ENCODE measurements around the gene ATOX1. TPM values are rescaled to one million over a fixed set of nuclear protein-coding genes. Genes with fewer than 3 reads are reported as not detected.
"Not testable (repeated sequence)": the region's sequence is repeated elsewhere in the genome, so short reads cannot be mapped to it uniquely, and the experiment has no call there.

Gene ATOX1
- total RNA-seq, 4 donors from 2014 or later, result 59.0 to 185 (median 92.1) TPM

DNA sequence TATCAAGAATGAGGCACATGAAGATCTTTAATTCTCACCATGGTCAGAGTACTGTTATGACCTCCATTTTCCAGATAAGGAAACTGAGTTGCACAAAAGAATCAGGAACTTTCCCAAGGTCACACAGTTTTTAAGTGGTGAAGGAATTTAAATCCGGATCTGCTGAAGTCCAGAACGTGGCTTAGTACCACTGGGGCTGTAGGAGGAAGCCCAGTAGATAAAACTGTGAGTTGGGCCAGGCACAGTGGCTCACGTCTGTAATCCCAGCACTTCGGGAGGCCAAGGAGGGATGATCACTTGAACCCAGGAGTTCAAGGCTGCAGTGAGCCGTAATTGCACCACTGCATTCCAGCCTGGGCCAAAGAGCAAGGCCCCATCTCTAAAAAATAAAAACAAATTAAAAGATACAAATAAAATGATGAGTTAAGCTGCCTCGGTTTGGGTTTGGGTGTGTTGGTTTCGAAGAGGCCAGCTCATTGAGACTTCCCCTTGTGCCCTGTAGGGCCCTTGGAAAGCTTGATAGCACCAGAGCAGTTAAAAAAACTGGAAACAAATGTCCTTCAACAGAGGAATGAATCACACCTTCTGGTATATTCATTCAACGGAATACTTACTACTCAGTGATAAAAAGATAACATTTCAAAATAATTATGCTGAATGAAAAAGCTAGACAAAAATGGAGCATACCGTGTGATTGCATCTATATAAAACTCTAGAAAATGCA lies 20.1 kb downstream of the ATOX1 start:
- H3K4me1 ChIP-seq, result peaks cover 28% of the 10 kb centered on the region
- TF ChIP-seq POLR2AphosphoS5 (IDR thresholded peaks at IDR 0.05) (no peak), EP300 (IDR thresholded peaks at IDR 0.05) (no peak)
- no peaks in the 10 kb centered on the region for H3K27me3 ChIP-seq
- H3K27ac ChIP-seq, result peak overlapping the region; percentile 18
- no peak overlapping the region for H3K4me3 ChIP-seq
- H3K9me3 ChIP-seq, result no peaks in the 10 kb centered on the region
- no peak for DNase-seq (ENCODE audit: low spot score in 2 of 2)
- peaks cover 4% of the 10 kb centered on the region for H3K36me3 ChIP-seq
- 64% methylated on average over 9 of the region's 9 CpGs for WGBS

DNA sequence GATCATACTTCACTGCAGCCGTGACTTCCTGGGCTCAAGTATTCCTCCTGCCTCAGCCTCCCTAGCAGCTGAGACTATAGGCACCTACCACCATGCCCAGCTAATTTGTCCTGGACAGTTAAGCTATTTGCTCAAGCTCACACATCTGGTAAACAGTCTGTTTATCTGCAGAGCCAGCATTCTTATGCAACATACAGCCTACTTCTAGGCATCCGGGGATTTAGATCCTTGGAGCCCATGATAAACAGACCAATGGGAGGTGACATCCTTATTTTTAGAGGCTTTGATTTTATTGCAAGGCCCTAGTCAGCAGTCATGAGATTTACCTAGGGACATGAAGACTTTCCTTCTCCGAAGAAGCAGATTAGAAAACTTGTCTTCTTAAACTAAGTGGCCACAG lies 21.0 kb downstream of the ATOX1 start:
- Histone ChIP-seq H3K36me3 (no peaks in the 10 kb centered on the region), H3K27me3 (no peaks in the 10 kb centered on the region), H3K27ac (no peak overlapping the region), H3K4me3 (no peak overlapping the region), H3K9me3 (no peaks in the 10 kb centered on the region), H3K4me1 (peaks cover 28% of the 10 kb centered on the region)
- no peak for TF ChIP-seq EP300 (IDR thresholded peaks at IDR 0.05)
- no peak for DNase-seq (ENCODE audit: low spot score in 2 of 2)
- WGBS, result 76% methylated on average over 3 of the region's 3 CpGs

GRCh38 chr5:151735646-151736045 lies 22.8 kb downstream of the ATOX1 start:
- 90% methylated on average over 1 of the region's 1 CpG for WGBS
- no peak overlapping the region for H3K4me3 ChIP-seq

DNA sequence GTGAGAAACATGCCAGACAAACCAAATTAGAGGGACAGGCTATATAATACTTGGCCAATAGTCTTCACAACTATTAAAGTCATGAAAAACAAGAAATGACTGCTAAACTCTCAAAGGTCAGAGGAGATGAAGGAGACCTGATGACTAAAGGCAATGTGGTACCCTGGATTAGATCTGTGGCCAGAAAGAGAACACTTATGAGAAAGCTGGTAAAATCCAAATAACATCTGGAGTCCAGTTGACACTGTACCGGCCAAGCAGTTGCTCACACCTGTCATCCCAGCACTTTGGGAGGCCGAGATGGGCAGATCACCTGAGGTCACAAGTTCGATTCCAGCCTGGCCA lies 24.4 kb downstream of the ATOX1 start:
- Histone ChIP-seq H3K36me3 (no peaks in the 10 kb centered on the region), H3K27ac (no peak overlapping the region), H3K9me3 (no peaks in the 10 kb centered on the region), H3K4me3 (no peak overlapping the region), H3K27me3 (no peaks in the 10 kb centered on the region), H3K4me1 (peaks cover 10% of the 10 kb centered on the region)
- DNase-seq (ENCODE audit: low spot score in 2 of 2), result no peak
- no peak for TF ChIP-seq EP300 (IDR thresholded peaks at IDR 0.05)
- TF ChIP-seq, protein P1, sequence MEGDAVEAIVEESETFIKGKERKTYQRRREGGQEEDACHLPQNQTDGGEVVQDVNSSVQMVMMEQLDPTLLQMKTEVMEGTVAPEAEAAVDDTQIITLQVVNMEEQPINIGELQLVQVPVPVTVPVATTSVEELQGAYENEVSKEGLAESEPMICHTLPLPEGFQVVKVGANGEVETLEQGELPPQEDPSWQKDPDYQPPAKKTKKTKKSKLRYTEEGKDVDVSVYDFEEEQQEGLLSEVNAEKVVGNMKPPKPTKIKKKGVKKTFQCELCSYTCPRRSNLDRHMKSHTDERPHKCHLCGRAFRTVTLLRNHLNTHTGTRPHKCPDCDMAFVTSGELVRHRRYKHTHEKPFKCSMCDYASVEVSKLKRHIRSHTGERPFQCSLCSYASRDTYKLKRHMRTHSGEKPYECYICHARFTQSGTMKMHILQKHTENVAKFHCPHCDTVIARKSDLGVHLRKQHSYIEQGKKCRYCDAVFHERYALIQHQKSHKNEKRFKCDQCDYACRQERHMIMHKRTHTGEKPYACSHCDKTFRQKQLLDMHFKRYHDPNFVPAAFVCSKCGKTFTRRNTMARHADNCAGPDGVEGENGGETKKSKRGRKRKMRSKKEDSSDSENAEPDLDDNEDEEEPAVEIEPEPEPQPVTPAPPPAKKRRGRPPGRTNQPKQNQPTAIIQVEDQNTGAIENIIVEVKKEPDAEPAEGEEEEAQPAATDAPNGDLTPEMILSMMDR (IDR thresholded peaks at IDR 0.05), result no peak
- no peak for TF ChIP-seq POLR2A (IDR thresholded peaks at IDR 0.05)
- TF ChIP-seq POLR2AphosphoS5 (IDR thresholded peaks at IDR 0.05), result no peak
- 96% methylated on average over 3 of the region's 3 CpGs for WGBS

More at GRCh38 chr5:151735646-151736045, 22.8 kb downstream of the ATOX1 start:
- TF ChIP-seq EP300 (IDR thresholded peaks at IDR 0.05) (no peak), POLR2A (IDR thresholded peaks at IDR 0.05) (no peak), POLR2AphosphoS5 (IDR thresholded peaks at IDR 0.05) (no peak)
- TF ChIP-seq, protein P1 (IDR thresholded peaks at IDR 0.05), result no peak
- Histone ChIP-seq H3K27ac (no peak overlapping the region), H3K27me3 (no peaks in the 10 kb centered on the region), H3K9me3 (no peaks in the 10 kb centered on the region), H3K4me1 (peaks cover 21% of the 10 kb centered on the region), H3K36me3 (no peaks in the 10 kb centered on the region)
- DNase-seq (ENCODE audit: low spot score in 2 of 2), result no peak

DNA sequence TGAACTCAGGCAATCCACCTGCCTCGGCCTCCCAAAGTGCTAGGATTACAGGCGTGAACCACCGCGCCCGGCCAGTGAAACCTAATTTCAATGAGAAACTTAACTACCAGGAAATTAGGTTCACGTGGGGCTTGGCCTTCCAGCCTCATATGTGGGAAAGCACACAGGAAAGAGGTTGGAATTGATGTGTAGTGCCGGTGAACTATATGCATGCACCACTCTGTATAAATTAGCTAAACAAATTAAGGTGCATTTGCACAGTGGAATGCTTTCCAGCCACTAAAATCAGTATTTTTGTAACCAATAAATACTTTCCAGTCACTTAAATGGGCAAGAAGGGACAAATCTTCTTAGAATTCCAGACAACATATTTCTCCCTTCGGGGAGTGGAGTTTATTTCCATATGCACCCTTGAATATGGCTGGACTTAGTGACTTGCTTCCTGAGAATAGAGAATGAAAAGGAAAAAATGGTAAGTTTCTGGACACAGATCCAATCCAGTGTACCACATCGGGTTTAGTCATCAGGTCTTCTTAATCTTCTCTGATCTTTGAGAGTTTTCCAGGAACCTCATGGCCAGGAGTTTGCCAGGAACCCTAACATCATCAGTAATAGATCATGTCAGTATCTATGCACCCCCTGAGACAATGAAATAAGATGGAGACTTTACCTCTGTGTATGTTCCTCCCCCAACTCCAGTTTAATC lies 24.9 kb downstream of the ATOX1 start:
- WGBS, result 89% methylated on average over 9 of the region's 9 CpGs
- H3K27me3 ChIP-seq, result no peaks in the 10 kb centered on the region
- H3K27ac ChIP-seq, result no peak overlapping the region
- no peak for DNase-seq (ENCODE audit: low spot score in 2 of 2)
- peaks cover 9% of the 10 kb centered on the region for H3K4me1 ChIP-seq
- TF ChIP-seq EP300 (IDR thresholded peaks at IDR 0.05) (no peak), POLR2A (IDR thresholded peaks at IDR 0.05) (no peak), POLR2AphosphoS5 (IDR thresholded peaks at IDR 0.05) (no peak)
- TF ChIP-seq, protein P1 (IDR thresholded peaks at IDR 0.05), result no peak
- H3K4me3 ChIP-seq, result no peak overlapping the region
- no peaks in the 10 kb centered on the region for H3K36me3 ChIP-seq
- H3K9me3 ChIP-seq, result no peaks in the 10 kb centered on the region

- TF ChIP-seq EP300 (IDR thresholded peaks at IDR 0.05) (no peak), POLR2AphosphoS5 (IDR thresholded peaks at IDR 0.05) (no peak), POLR2A (IDR thresholded peaks at IDR 0.05) (no peak)
- TF ChIP-seq, protein P1 (IDR thresholded peaks at IDR 0.05), result no peak
- H3K9me3 ChIP-seq, result no peaks in the 10 kb centered on the region
- H3K27ac ChIP-seq, result no peak overlapping the region
- 96% methylated on average over 7 of the region's 7 CpGs for WGBS
- no peak overlapping the region for H3K4me3 ChIP-seq
- H3K36me3 ChIP-seq, result no peaks in the 10 kb centered on the region
- no peak for DNase-seq (ENCODE audit: low spot score in 2 of 2)
- H3K27me3 ChIP-seq, result no peaks in the 10 kb centered on the region
- no peaks in the 10 kb centered on the region for H3K4me1 ChIP-seq
Observed at GRCh38 chr5:151730381-151730780, 28.1 kb downstream of the ATOX1 start.

DNA sequence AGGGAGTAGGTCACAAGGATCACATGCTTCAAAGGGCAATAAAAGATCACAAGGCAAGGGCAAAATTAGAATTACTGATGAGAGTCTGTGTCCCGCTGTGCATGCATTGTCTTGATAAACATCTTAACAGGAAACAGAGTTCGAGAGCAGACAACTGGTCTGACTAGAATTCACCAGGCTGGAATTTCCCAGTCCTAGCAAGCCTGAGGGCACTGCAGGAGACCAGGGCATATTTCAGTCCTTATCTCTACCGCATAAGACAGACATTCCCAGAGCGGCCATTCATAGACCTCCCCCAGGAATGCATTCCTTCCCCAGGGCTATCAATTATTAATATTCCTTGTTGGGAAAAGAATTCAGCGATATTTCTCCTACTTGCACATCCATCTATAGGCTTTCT lies 28.8 kb downstream of the ATOX1 start:
- WGBS, result 65% methylated on average over 5 of the region's 5 CpGs
- DNase-seq (ENCODE audit: low spot score in 2 of 2); H3K27ac ChIP-seq: not testable (repeated sequence)

More for the DNA sequence above, 28.8 kb downstream of the ATOX1 start:
- H3K9me3 ChIP-seq, H3K36me3 ChIP-seq, H3K4me3 ChIP-seq, H3K4me1 ChIP-seq, H3K27me3 ChIP-seq: not testable (repeated sequence)
